SH-SY5Y (cell line): ENCODE data around the gene UBR4.

Experiments
- GATA2 ChIP-seq: IDR thresholded peaks from 2 replicates; pipeline ENCODE4 v1.6.1; 2011; ENCODE audit warnings: mild to moderate bottlenecking, low read depth, low read length
- GATA3 ChIP-seq: IDR thresholded peaks from 2 replicates; pipeline ENCODE4 v1.6.1; 2011; ENCODE audit warnings: low read depth, mild to moderate bottlenecking, low read length, moderate library complexity

GRCh38 chr1:19057784-19058475, 152.1 kb downstream of the UBR4 start:
- TF ChIP-seq GATA2 (no peak), GATA3 (no peak)
